ENCODE results near the gene EFS.

EFS gene

DNA sequence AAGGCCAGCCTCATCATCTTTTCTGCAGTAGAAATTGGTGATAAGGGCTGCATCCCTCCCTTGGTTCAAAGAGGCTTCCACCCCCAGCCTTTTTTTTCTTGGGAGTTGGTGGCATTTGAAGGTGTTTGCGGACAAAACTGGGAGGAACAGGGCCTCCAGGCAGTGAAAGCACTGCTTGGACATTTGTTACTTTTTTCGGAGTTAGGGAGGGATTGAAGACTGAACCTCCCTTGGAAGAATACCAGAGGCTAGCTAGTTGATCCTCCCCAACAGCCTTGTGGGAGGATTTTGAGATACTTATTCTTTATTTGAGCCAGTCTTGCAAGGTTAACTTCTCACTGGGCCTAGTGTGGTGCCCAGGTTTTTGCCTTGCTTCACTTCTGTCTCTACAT lies 40.5 kb downstream of the EFS start:
- no peak for DNase-seq

- DNase-seq, result no peak
Measured at GRCh38 chr14:23323838-23324454, 41.0 kb downstream of the EFS start.

DNA sequence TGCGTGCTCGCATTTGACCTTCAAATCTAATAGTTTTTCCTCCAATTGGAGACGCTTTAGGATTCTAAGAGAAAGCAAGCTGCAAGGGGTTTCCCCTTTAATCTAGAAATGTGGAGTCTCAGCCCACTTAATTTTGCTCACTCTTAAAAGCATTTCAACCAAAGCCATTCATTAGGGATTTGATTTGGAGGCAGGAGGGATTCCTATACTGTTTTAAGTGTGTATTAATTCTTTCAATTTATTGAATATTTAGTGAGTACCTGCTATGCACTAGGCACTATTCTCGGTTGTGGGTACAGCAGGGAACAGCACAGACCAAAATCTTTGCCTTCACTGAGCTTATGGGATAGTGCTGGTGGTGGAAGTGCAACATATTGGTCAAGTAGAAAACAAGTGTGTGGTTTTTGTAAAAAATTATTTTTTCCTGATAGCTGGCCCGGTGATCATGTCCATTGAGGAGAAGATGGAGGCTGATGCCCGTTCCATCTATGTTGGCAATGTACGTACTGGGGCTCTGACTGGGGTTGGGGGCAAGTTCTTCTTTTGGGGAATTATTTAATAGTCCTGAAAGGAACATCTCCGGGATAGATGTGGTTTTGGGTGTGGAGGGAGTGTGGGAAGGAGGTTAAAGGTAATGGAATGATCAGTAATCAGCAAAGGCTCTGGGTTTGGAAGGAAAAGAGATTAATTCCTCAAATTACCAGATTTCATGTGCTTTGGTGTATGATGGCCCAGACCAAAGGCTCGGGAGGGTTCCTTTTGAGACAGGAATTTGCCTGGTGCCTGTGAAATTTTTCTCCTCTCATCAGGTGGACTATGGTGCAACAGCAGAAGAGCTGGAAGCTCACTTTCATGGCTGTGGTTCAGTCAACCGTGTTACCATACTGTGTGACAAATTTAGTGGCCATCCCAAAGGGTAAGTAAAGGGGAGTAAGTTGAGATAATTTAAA lies 42.1 kb downstream of the EFS start:
- DNase-seq, result no peak

GRCh38 chr14:23321572-23322547 lies 43.1 kb downstream of the EFS start:
- DNase-seq, result no peak

GRCh38 chr14:23320584-23321571 lies 44.1 kb downstream of the EFS start, which contains the start of gene PABPN1:
Gene PABPN1, plus strand, starts transcription at chr14:23321457. Its CDS starts 13 bp downstream, at chr14:23321470.
- DNase-seq, result peak; percentile 100

GRCh38 chr14:23319746-23320583 lies 45.0 kb downstream of the EFS start:
- DNase-seq, result no peak

DNA sequence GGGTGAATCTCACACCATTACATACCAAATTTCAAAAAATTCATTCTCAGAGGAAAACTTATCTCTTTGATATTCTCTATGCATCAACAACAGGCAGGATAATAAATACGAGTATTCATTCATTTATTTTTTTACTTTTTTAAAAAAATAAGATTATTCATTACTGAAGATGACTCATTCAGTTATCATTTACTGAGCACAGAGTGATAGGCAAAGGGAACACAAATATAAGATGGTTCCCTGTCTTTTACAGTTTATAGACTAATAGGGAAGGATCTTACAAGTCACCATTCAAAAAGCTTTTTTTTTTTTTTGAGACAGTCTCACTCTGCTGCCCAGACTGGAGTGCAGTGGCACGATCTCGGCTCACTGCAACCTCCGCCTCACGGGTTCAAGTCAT lies 48.7 kb downstream of the EFS start:
- DNase-seq, result no peak

DNA sequence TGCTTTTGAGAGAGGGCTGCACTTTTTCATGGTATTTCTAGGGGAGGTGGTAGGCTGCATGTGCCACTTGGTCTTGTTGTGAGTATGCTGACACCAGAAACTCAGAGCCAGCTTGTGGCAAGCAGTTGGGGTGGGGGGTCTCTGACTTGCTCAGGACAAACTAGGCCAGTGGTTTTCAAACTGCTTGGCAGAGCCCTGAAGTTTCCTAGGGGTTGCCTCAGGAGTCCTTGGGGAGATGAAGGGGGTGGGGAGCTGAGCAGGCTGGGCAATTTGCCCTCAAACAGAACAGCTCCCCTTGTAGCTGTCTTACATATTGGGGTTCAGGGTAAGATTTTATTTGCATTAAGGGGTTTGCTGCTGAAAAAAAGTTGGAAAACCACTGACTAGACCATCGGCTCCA lies 54.4 kb downstream of the EFS start:
- DNase-seq, result no peak

DNA sequence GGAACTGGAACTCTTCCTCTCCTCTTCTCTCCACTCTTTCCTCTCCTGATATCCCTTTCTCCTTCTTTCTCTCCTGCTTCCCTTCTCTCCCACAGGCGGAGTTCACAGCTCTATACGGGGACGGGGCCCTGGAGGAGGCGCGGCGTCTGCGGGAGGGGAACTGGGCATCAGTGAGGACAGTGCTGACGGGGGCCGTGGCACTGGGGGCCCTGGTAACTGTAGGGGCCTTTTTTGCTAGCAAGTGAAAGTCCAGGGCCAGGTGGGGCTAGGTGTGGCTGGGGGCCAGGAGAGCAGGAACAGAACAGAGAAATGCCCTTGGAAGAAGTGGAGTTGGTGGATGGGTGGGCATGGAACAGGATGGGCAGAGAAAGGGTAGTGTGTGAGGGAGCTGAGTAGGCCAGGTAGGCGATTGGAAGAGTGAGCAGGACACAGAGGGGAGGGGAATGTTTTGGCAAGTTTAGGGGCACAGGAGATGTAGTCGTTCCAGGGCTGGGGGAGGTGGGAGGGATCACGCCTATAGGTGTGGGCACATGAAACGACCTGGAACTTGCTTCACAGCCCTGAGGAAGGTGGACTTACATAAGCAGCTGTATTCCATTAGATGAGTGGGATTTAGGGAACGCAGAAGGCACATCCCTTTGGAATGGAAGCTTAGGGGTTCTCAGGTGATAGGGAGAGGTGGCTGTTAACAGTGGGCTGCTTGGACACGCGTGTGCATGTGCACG lies 56.1 kb downstream of the EFS start:
- no peak for DNase-seq

DNA sequence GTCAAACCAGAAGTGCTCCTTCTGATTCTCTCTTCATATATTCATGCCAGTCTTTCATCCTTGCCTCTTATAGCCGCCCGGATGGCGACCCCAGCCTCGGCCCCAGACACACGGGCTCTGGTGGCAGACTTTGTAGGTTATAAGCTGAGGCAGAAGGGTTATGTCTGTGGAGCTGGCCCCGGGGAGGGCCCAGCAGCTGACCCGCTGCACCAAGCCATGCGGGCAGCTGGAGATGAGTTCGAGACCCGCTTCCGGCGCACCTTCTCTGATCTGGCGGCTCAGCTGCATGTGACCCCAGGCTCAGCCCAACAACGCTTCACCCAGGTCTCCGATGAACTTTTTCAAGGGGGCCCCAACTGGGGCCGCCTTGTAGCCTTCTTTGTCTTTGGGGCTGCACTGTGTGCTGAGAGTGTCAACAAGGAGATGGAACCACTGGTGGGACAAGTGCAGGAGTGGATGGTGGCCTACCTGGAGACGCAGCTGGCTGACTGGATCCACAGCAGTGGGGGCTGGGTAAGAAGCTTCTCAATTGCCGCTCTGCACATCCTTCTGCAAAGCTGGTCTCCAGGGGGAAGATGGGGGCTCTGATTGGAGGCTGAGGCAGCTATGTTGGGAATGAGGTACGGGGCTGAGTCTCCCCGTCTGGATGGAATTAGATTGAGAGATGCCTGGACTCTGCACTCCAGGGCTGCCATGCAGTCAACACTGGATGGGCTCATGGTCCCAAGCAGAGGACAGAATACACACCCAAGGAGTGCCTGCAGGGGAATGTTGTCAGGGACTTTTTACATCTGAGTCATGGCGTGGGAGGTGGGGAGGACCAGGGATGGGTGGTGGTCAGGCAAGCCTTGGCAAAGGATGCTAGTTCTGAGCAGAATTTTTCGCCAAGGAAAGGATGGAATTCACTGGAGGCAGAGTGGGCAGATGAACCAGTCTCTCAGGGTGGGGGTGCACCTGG lies 57.0 kb downstream of the EFS start:
- no peak for DNase-seq

- DNase-seq, result no peak
Measured at GRCh38 chr14:23307146-23307530, 57.8 kb downstream of the EFS start.

- DNase-seq, result peak; percentile 87
Measured at GRCh38 chr14:23306412-23307145, 58.4 kb downstream of the EFS start, which contains the start of gene BCL2L2. Gene BCL2L2, plus strand, starts transcription at chr14:23306833. Its CDS starts 935 bp downstream, at chr14:23307768.

Data from DMS153 (cell line).